Stomach (tissue), 4 donors: ENCODE results near the gene RASA3.

ENCODE experiments used
- CTCF ChIP-seq, 7 experiments: fragments of 450-650 bp in 4 of 7; fragments of 200-600 bp in 3 of 7; sonication (generic) in 3 of 7; IDR thresholded peaks; one replicate each; pipeline ENCODE4 v1.5.1; 2016 to 2019; ENCODE audit warnings: antibody characterized with exemption in 7 of 7, control low read depth in 2 of 7, mild to moderate bottlenecking in 1 of 7
- EP300 ChIP-seq: sonication (generic); formaldehyde crosslinking; IDR thresholded peaks from one replicate; pipeline ENCODE4 v1.6.1; 2017; ENCODE audit warnings: antibody characterized with exemption
- POLR2A ChIP-seq, 4 donors: fragments of 450-650 bp; IDR thresholded peaks; one replicate each; pipeline ENCODE4 v1.6.1; 2016; ENCODE audit warnings: antibody characterized with exemption in 4 of 4, control low read depth in 2 of 4, mild to moderate bottlenecking in 1 of 4, moderate library complexity in 1 of 4
- POLR2AphosphoS5 ChIP-seq, 3 donors: sonication (generic); formaldehyde crosslinking; IDR thresholded peaks; one replicate each; pipeline ENCODE4 v1.6.1; 2016; ENCODE audit warnings: antibody characterized with exemption in 3 of 3

GRCh38 chr13:113976711-113977684 is 155.4 kb downstream of the RASA3 start:
- TF ChIP-seq CTCF (IDR thresholded peaks at IDR 0.05) (no peak), EP300 (no peak), POLR2A (IDR thresholded peaks at IDR 0.05) (no peak), POLR2AphosphoS5 (IDR thresholded peaks at IDR 0.05) (no peak)
